Endothelial cell of umbilical vein (primary cell): ENCODE data around the gene VTI1A. TPM values are rescaled to one million over a fixed set of nuclear protein-coding genes. Genes with fewer than 3 reads are reported as not detected.

Experiments used
- BruUV-seq: library from RNA; stranded (reverse); fragments of 400-500 nt; replicated peaks from 2 replicates; lab custom pipeline; 2021; lab: Mats Ljungman, UMichigan
- CTCF ChIA-PET: fragments of 300-600, 350-600 bp; sonication (Branson Sonifier 250); formaldehyde crosslinking; loops from one replicate; lab custom pipeline; 2021; ENCODE audit warnings: antibody characterized with exemption, inconsistent platforms; lab: Charles Lee
- POLR2A ChIA-PET: fragments of 300-600, 350-600 bp; sonication (Branson Sonifier 250); formaldehyde crosslinking; loops from one replicate; lab custom pipeline; 2021; ENCODE audit warnings: antibody characterized with exemption, inconsistent platforms; lab: Charles Lee
- DNase-seq: peaks from one replicate; pipeline ENCODE4 v3.0.0-alpha.2; 2011; ENCODE audit warnings: low read depth, low spot score
- FAIRE-seq: peaks from 2 replicates; lab custom pipeline; 2011; peaks lifted over from hg19 to GRCh38; lab: Jason Lieb, UNC
- H2AFZ ChIP-seq: 2 replicates; pipeline ENCODE4 v1.6.0; 2012; ENCODE audit warnings: low read depth, low read length, control low read depth, inconsistent platforms
- H3K27ac ChIP-seq: 2 replicates; pipeline ENCODE4 v1.5.1; 2011; ENCODE audit warnings: low read depth, mild to moderate bottlenecking, control low read depth, low read length, moderate library complexity; ENCODE audit not compliant: insufficient read depth
- H3K27me3 ChIP-seq, 2 experiments: 2 replicates each; pipeline versions ENCODE4 v1.6.0 to v1.6.1; 2011; ENCODE audit warnings: low read length in 2 of 2, mixed read lengths in 1 of 2; ENCODE audit not compliant: control insufficient read depth in 2 of 2, insufficient read depth in 2 of 2
- H3K36me3 ChIP-seq, 2 experiments: 2 replicates in 1 of 2; 3 replicates in 1 of 2; pipeline ENCODE4 v1.5.1; 2011; ENCODE audit warnings: low read length in 2 of 2, mild to moderate bottlenecking in 1 of 2, moderate library complexity in 1 of 2; ENCODE audit not compliant: control insufficient read depth in 2 of 2, insufficient read depth in 2 of 2; ENCODE audit errors: extremely low read depth in 1 of 2
- H3K4me1 ChIP-seq: 3 replicates; pipeline ENCODE4 v1.5.1; 2011; ENCODE audit warnings: mild to moderate bottlenecking, low read length; ENCODE audit not compliant: control insufficient read depth, insufficient read depth; ENCODE audit errors: extremely low read depth
- H3K4me2 ChIP-seq: 2 replicates; pipeline ENCODE4 v1.6.1; 2011; ENCODE audit warnings: low read length, control low read depth, mixed read lengths; ENCODE audit not compliant: insufficient read depth
- H3K4me3 ChIP-seq, 3 experiments: fragments of 200-600 bp in 1 of 3; sonication (generic), shearing (Covaris generic) in 1 of 3; replicated peaks in 1 of 3; 2 replicates each; pipeline ENCODE4 v1.5.1; 2011 to 2016; ENCODE audit warnings: control low read depth in 3 of 3, low read length in 3 of 3, mild to moderate bottlenecking in 2 of 3, inconsistent platforms in 1 of 3, low read depth in 1 of 3, moderate library complexity in 1 of 3; ENCODE audit not compliant: insufficient read depth in 1 of 3
- H3K79me2 ChIP-seq: 2 replicates; pipeline ENCODE4 v1.6.0; 2012; ENCODE audit warnings: low read length, inconsistent platforms; ENCODE audit not compliant: control insufficient read depth, insufficient read depth
- H3K9ac ChIP-seq: replicated peaks from 2 replicates; pipeline ENCODE3; 2011; ENCODE audit warnings: low read length, control low read depth; ENCODE audit not compliant: insufficient read depth; ENCODE audit errors: extremely low read depth
- H3K9me1 ChIP-seq: replicated peaks from 3 replicates; pipeline ENCODE4 v1.6.0; 2011; ENCODE audit warnings: mild to moderate bottlenecking, low read length; ENCODE audit not compliant: control insufficient read depth, insufficient read depth; ENCODE audit errors: extremely low read depth
- H3K9me3 ChIP-seq: replicated peaks from 2 replicates; pipeline ENCODE4 v1.5.1; 2012; ENCODE audit warnings: low read length, inconsistent platforms; ENCODE audit not compliant: control insufficient read depth, insufficient read depth
- H4K20me1 ChIP-seq: replicated peaks from 2 replicates; pipeline ENCODE3; 2011; ENCODE audit warnings: mild to moderate bottlenecking, low read length; ENCODE audit not compliant: control insufficient read depth, insufficient read depth; ENCODE audit errors: extremely low read depth
- CTCF ChIP-seq, 2 donors: IDR thresholded peaks; 1 replicate in 1 of 2; 2 replicates in 1 of 2; pipeline ENCODE4 v1.5.1; 2011; ENCODE audit warnings: low read length in 2 of 2, mild to moderate bottlenecking in 2 of 2, moderate library complexity in 2 of 2, control low read depth in 1 of 2, inconsistent platforms in 1 of 2, low read depth in 1 of 2; ENCODE audit not compliant: insufficient read depth in 1 of 2; ENCODE audit errors: extremely low read depth in 1 of 2
- EZH2 ChIP-seq: IDR thresholded peaks from 2 replicates; pipeline ENCODE4 v1.6.1; 2012; ENCODE audit warnings: borderline replicate concordance, low read depth, mild to moderate bottlenecking, moderate library complexity, low read length, inconsistent platforms; ENCODE audit not compliant: severe bottlenecking
- FOS ChIP-seq: IDR thresholded peaks from 2 replicates; pipeline ENCODE4 v1.6.1; 2011; ENCODE audit warnings: mild to moderate bottlenecking, low read length, moderate library complexity, borderline replicate concordance; ENCODE audit not compliant: insufficient read depth
- GATA2 ChIP-seq: IDR thresholded peaks from 2 replicates; pipeline ENCODE4 v1.7.0; 2011; ENCODE audit warnings: low read depth, mild to moderate bottlenecking, moderate library complexity, mixed read lengths, low read length; ENCODE audit not compliant: insufficient read length, insufficient read depth
- JUN ChIP-seq: IDR thresholded peaks from 2 replicates; pipeline ENCODE4 v1.6.1; 2011; ENCODE audit warnings: borderline replicate concordance, low read depth; ENCODE audit not compliant: insufficient read length, insufficient read depth
- MAX ChIP-seq: IDR thresholded peaks from 2 replicates; pipeline ENCODE4 v1.6.1; 2011; ENCODE audit not compliant: insufficient read depth, insufficient read length
- MYC ChIP-seq: IDR thresholded peaks from one replicate; pipeline ENCODE4 v1.6.1; 2011; ENCODE audit warnings: mild to moderate bottlenecking, low read depth, low read length
- POLR2A ChIP-seq: IDR thresholded peaks from 2 replicates; pipeline ENCODE4 v1.6.1; 2012; ENCODE audit warnings: low read depth, mild to moderate bottlenecking, control low read depth, low read length
- POLR2AphosphoS5 ChIP-seq: IDR thresholded peaks from 2 replicates; pipeline ENCODE4 v1.6.1; 2012; ENCODE audit warnings: low read depth, mild to moderate bottlenecking, control low read depth, low read length, moderate library complexity; ENCODE audit not compliant: insufficient read depth
- dilution Hi-C: fragments of 300-500 bp; cut with MboI; formaldehyde crosslinking; loops from one replicate; pipeline ENCODE4 v1.15.0; 2019; ENCODE audit warnings: low sequenced_read_pairs; ENCODE audit not compliant: extremely low pct_ligation_motif_present
- intact Hi-C: fragments of 100-400 bp; cut with micrococcal nuclease; formaldehyde crosslinking; loops from one replicate; pipeline ENCODE4 v1.10.0; 2022
- polyA plus RNA-seq, 4 experiments: library from polyadenylated mRNA; depleted of rRNA in 3 of 4; stranded (reverse) in 3 of 4; unstranded in 1 of 4; fragments of >200 nt; gene quantifications; 2 replicates each; pipeline versions ENCODE4 v1.2.1 to v1.2.3, GENCODE V29; 2011 to 2012; ENCODE audit warnings: missing spikeins in 1 of 4
- total RNA-seq: library from RNA; stranded (reverse); gene quantifications from 2 replicates; pipeline ENCODE4 v1.2.3, GENCODE V29; 2021

The VTI1A gene
- total and polyA plus RNA-seq, 2 donors (not counting 3 experiments of a cell fraction or from before 2014, with no cell fraction given), result 10.8 to 35.6 TPM

GRCh38 chr10:112801004-112801403, 354.0 kb downstream of the VTI1A start:
- Histone ChIP-seq H3K27ac (no peak overlapping the region), H3K4me1 (no peaks in the 10 kb centered on the region), H3K9me3 (no peaks in the 10 kb centered on the region), H2AFZ (no peak overlapping the region), H3K9ac (no peak overlapping the region), H3K4me2 (no peak overlapping the region), H4K20me1 (no peaks in the 10 kb centered on the region), H3K79me2 (no peaks in the 10 kb centered on the region), H3K27me3 (no peaks in the 10 kb centered on the region), H3K4me3 (no peak overlapping the region), H3K9me1 (no peaks in the 10 kb centered on the region), H3K36me3 (no peaks in the 10 kb centered on the region)
- POLR2A ChIA-PET, result no interaction called here
- DNase-seq, result no peak
- CTCF ChIA-PET, result interaction anchor here (1.4 kb wide), 1 partner anchor 10 kb away, joined by 4 read pairs; no protein-coding TSS in a partner anchor
- TF ChIP-seq MYC, result no peak
- TF ChIP-seq GATA2, result no peak
- no peak for TF ChIP-seq POLR2AphosphoS5
- no peak for TF ChIP-seq MAX
- no peak for TF ChIP-seq FOS
- no peak for TF ChIP-seq JUN
- no peak for TF ChIP-seq POLR2A
- no peak for TF ChIP-seq EZH2
- intact Hi-C loops, result no loop called here
- dilution Hi-C loops, result no loop called here
- no TSS peak for BruUV-seq
- no peak for FAIRE-seq

- CTCF ChIA-PET, result interaction anchor here (1.4 kb wide), 1 partner anchor 10 kb away, joined by 4 read pairs; no protein-coding TSS in a partner anchor
- Histone ChIP-seq H3K9me3 (no peaks in the 10 kb centered on the region), H3K27ac (no peak overlapping the region), H3K4me2 (no peak overlapping the region), H3K4me1 (no peaks in the 10 kb centered on the region), H3K36me3 (no peaks in the 10 kb centered on the region), H2AFZ (no peak overlapping the region), H3K4me3 (no peak overlapping the region), H3K79me2 (no peaks in the 10 kb centered on the region), H3K27me3 (no peaks in the 10 kb centered on the region), H4K20me1 (no peaks in the 10 kb centered on the region), H3K9me1 (no peaks in the 10 kb centered on the region), H3K9ac (no peak overlapping the region)
- POLR2A ChIA-PET, result no interaction called here
- no TSS peak for BruUV-seq
- dilution Hi-C loops, result no loop called here
- no peak for DNase-seq
- TF ChIP-seq MYC (no peak), EZH2 (no peak), JUN (no peak), FOS (no peak), MAX (no peak), CTCF (IDR thresholded peaks at IDR 0.05; ENCODE audit: extremely low read depth in 1 of 2, insufficient read depth in 1 of 2, low read depth in 1 of 2, low read length in 2 of 2) (no peak), GATA2 (no peak), POLR2AphosphoS5 (no peak), POLR2A (no peak)
- FAIRE-seq, result no peak
- intact Hi-C loops, result no loop called here
These were observed 354.7 kb downstream of the VTI1A start for GRCh38 chr10:112801748-112802147.
